Upper lobe of left lung (tissue), 6 donors: ENCODE data around the gene TRPM5. TPM values are rescaled to one million over a fixed set of nuclear protein-coding genes. Genes with fewer than 3 reads are reported as not detected.

Experiments used
- ATAC-seq, 2 donors: fragments of 200-7000 bp; cut with Tn5 transposase; one replicate each; pipeline ENCODE4 v1.9.1; 2022; ENCODE audit warnings: mild to moderate bottlenecking in 2 of 2, moderate library complexity in 2 of 2; ENCODE audit not compliant: low FRiP score in 2 of 2
- DNase-seq, 2 donors: peaks; one replicate each; pipeline ENCODE4 v3.0.0-alpha.2; 2019 to 2020
- H3K27ac ChIP-seq, 4 donors: fragments of 200-600 bp; sonication (generic); one replicate each; pipeline ENCODE4 v1.5.1; 2016 to 2019
- H3K27me3 ChIP-seq, 4 donors: fragments of 200-600 bp; sonication (generic); one replicate each; pipeline ENCODE4 v1.5.1; 2017 to 2019
- H3K36me3 ChIP-seq, 4 donors: fragments of 200-600 bp; sonication (generic); one replicate each; pipeline ENCODE4 v1.5.1; 2016 to 2019
- H3K4me1 ChIP-seq, 4 donors: fragments of 200-600 bp; sonication (generic); one replicate each; pipeline ENCODE4 v1.5.1; 2018 to 2019
- H3K4me3 ChIP-seq, 4 donors: fragments of 200-600 bp; sonication (generic); one replicate each; pipeline ENCODE4 v1.5.1; 2017 to 2019; ENCODE audit warnings: mild to moderate bottlenecking in 2 of 4, moderate library complexity in 1 of 4
- H3K9me3 ChIP-seq, 4 donors: fragments of 200-600 bp; sonication (generic); one replicate each; pipeline ENCODE4 v1.5.1; 2018 to 2019
- EP300 ChIP-seq, 4 donors: sonication (generic); formaldehyde crosslinking; IDR thresholded peaks; one replicate each; pipeline ENCODE4 v1.5.1; 2017; ENCODE audit warnings: antibody characterized with exemption in 4 of 4, control low read depth in 2 of 4
- POLR2A ChIP-seq, 4 donors: fragments of 450-650 bp; IDR thresholded peaks; one replicate each; pipeline ENCODE4 v1.5.1; 2016 to 2017; ENCODE audit warnings: antibody characterized with exemption in 4 of 4, mild to moderate bottlenecking in 2 of 4
- POLR2AphosphoS5 ChIP-seq, 2 donors: sonication (generic); formaldehyde crosslinking; IDR thresholded peaks; one replicate each; pipeline ENCODE4 v1.5.1; 2017; ENCODE audit warnings: antibody characterized with exemption in 2 of 2
- WGBS, 2 donors: methylation state at CpG; one replicate each; pipeline ENCODE4 v1.1.5; 2017 to 2018; 5-methylcytosine and 5-hydroxymethylcytosine counted together
- total RNA-seq, 6 donors: library from RNA; depleted of rRNA in 4 of 6; stranded (reverse); fragments of >200 nt in 4 of 6; gene quantifications; one replicate each; pipeline versions ENCODE4 v1.1.0 to v1.2.1, GENCODE V29; 2016 to 2021
- TF ChIP-seq, protein P1 (sequence below), 6 experiments: fragments of 450-650 bp in 4 of 6; fragments of 200-600 bp in 2 of 6; sonication (generic) in 2 of 6; IDR thresholded peaks; one replicate each; pipeline ENCODE4 v1.5.1; 2016 to 2019; ENCODE audit warnings: antibody characterized with exemption in 6 of 6
- donor health status: DM: no; HTN: no; CAD: no; lungs with moderate emphysema.
- donor health status: DM: no; HTN: yes; CAD: no; lungs with severe emphysema.

TRPM5 gene
- total RNA-seq, 6 donors from 2014 or later: not detected

DNA sequence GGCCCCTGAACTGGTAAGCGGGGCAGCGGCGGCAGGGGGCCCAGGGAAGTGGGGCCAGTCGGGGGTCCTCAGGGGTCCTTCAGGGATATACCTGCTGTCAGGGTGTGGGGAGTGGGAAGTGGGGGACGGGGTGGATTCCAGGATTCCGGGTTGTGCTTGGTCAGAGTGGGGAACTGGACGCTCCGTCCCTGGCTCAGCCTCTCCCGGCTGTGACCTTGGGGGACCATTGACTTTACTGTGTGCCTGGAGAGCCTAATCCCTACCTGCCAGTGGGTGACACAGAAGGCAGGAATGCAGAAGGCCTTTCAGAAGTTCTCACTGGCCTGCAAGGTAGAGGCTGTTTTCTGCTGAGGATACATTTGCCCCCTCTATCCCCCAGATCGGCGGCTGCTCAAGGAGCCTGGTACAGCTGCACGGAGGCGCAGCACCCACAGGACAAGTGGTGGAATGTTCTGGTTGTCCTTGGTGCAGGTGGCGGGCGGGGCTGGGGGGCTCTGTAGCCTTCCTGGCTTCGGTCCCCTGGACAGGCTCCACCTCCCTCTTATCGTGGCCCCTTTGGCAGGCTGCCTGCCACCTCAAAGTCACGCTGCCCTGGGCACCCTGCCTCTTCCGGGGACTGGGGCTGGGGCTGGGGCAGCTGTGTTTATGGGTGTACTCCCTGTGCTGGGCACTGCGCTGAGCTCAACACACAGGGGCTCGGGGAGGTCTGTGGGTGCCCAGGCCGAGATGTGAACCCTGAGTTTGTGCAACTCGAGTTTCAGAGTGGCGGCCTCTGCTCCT lies 18.9 kb upstream of the TRPM5 start:
- Histone ChIP-seq H3K27me3 (no peaks in the 10 kb centered on the region), H3K4me1 (peaks cover 3 to 48% (median 24%) of the 10 kb centered on the region in 4 donors), H3K36me3 (no peaks in the 10 kb centered on the region), H3K9me3 (no peaks in the 10 kb centered on the region), H3K4me3 (peak overlapping the region in 1 of 4 donors; percentile 6), H3K27ac (peak overlapping the region; percentile 59 to 73 (median 72))
- ATAC-seq (peak; percentile 54 to 83), DNase-seq (peak; percentile 82 to 91)
- TF ChIP-seq POLR2A (IDR thresholded peaks at IDR 0.05) (peak in 2 of 4 donors; percentile 7 to 40), POLR2AphosphoS5 (IDR thresholded peaks at IDR 0.05) (no peak), EP300 (IDR thresholded peaks at IDR 0.05) (peak in 3 of 4 donors; percentile 70 to 98 (median 76))
- 55% methylated on average over 14 of the region's 24 CpGs; no CpG with 5 or more reads in 1 of the 2 donors for WGBS, 2 donors

DNA sequence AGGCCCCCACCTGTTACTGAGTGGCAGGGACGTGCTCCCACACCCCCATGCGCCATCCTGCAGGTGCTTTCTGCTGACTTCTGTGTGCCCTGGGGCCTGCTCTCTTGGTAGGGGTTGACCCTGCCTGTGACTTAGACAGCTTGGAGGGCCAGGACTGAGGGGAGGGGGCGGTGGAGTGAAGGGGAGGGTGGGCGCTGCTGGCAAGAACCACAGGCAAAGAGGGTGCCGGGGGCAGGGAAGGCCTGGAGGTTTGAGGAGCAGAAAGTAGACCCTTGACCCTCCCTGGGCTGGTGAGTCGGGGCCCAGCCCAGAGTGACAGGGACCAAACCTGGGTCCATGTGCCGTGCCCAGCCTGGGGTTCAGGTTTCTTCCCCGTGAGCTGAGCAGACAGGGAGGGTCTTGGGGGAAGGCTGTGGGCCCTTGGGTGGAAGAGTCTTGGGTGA lies 18.2 kb upstream of the TRPM5 start:
- 78 to 87% methylated on average over 6 to 8 of the region's 8 CpGs for WGBS, 2 donors
- H3K27me3 ChIP-seq: no peaks in the 10 kb centered on the region
- DNase-seq (no peak), ATAC-seq (no peak)
- H3K4me3 ChIP-seq: no peak overlapping the region
- TF ChIP-seq POLR2AphosphoS5 (IDR thresholded peaks at IDR 0.05) (no peak), POLR2A (IDR thresholded peaks at IDR 0.05) (no peak), EP300 (IDR thresholded peaks at IDR 0.05) (no peak)
- TF ChIP-seq, protein P1, sequence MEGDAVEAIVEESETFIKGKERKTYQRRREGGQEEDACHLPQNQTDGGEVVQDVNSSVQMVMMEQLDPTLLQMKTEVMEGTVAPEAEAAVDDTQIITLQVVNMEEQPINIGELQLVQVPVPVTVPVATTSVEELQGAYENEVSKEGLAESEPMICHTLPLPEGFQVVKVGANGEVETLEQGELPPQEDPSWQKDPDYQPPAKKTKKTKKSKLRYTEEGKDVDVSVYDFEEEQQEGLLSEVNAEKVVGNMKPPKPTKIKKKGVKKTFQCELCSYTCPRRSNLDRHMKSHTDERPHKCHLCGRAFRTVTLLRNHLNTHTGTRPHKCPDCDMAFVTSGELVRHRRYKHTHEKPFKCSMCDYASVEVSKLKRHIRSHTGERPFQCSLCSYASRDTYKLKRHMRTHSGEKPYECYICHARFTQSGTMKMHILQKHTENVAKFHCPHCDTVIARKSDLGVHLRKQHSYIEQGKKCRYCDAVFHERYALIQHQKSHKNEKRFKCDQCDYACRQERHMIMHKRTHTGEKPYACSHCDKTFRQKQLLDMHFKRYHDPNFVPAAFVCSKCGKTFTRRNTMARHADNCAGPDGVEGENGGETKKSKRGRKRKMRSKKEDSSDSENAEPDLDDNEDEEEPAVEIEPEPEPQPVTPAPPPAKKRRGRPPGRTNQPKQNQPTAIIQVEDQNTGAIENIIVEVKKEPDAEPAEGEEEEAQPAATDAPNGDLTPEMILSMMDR (IDR thresholded peaks at IDR 0.05): no peak
- H3K27ac ChIP-seq: peak overlapping the region; percentile 59 to 73 (median 72)
- H3K9me3 ChIP-seq: no peaks in the 10 kb centered on the region
- no peaks in the 10 kb centered on the region for H3K36me3 ChIP-seq
- H3K4me1 ChIP-seq: peaks cover 3 to 48% (median 22%) of the 10 kb centered on the region in 4 donors

DNA sequence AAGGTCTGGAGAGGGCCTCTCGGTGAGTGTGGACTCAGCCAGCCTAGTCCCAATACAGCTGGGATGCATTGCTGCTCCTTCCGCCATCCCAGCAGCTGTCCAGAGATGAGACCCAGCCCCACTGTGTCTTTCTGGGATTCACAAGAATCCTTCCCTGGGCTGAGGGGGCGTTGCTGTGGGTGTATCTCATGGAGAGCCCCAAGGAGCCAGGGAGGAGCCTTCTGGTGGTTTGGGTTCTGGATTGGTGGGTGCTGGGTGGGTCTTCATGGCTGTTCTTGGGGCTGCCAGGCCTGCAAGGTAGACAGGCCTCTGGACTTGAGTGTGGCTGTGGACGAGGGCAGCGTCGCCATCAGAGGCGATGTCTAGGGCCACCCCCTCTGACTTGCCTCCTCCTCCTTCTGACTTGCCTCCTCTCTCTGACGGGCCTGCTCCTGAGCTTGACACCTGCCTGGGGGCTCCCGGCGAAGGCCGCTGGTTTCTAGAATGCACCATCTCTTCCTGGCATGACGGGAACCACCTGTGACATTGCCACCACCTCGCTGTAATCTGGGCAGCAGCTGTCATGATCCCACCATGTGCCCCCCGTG lies 17.7 kb upstream of the TRPM5 start:
- Histone ChIP-seq H3K4me3 (no peak overlapping the region), H3K27ac (peak overlapping the region in 3 of 4 donors; percentile 59 to 72 (median 71)), H3K4me1 (peaks cover 1 to 48% (median 19%) of the 10 kb centered on the region in 4 donors), H3K36me3 (no peaks in the 10 kb centered on the region), H3K9me3 (no peaks in the 10 kb centered on the region), H3K27me3 (no peaks in the 10 kb centered on the region)
- ATAC-seq (no peak), DNase-seq (no peak)
- WGBS, 2 donors: 83 to 93% methylated on average over 1 to 14 of the region's 14 CpGs
- TF ChIP-seq, protein P1 (IDR thresholded peaks at IDR 0.05): no peak
- TF ChIP-seq POLR2A (IDR thresholded peaks at IDR 0.05) (no peak), POLR2AphosphoS5 (IDR thresholded peaks at IDR 0.05) (no peak), EP300 (IDR thresholded peaks at IDR 0.05) (no peak)

DNA sequence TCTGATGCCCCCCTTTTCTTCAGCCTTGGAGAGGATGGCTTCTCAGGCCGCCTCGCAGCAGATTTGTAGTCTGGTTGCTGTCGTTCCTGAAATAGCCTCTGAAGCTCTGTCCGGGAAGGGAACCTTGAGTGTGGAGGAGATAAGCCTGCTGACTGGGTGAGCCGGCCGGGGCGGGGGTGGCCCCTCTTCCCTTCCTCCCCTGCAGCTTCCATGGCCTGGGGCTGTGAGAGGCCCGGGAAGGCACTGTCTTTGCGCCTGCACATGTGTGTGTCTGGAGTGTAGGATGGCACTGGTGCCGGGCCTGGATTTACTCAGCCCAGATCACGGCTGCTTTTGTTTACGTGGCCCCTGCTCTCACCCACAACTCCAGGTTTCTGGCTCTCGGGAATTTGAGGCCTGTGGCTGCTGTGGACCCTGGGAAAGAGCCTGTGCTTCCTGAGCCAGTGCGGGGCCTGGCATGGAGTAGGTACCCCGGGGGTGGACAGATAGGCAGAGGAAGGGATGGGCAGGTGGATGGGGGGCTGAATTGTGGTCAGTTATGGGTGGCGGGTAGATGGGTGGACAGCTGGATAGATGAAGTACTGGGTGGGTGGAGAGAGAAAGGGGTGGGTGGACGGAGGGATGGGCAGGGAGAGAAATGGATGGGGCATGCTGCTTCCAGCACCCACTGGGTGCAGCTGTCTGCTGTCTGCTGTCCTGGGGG lies 17.1 kb upstream of the TRPM5 start:
- Histone ChIP-seq H3K4me3 (no peak overlapping the region), H3K4me1 (peaks cover 0 to 42% (median 16%) of the 10 kb centered on the region in 4 donors), H3K27ac (peak overlapping the region in 1 of 4 donors; percentile 40), H3K9me3 (no peaks in the 10 kb centered on the region), H3K36me3 (no peaks in the 10 kb centered on the region), H3K27me3 (no peaks in the 10 kb centered on the region)
- peak in 1 of 2 donors; percentile 59 for DNase-seq
- ATAC-seq: no peak
- TF ChIP-seq, protein P1 (IDR thresholded peaks at IDR 0.05): no peak
- TF ChIP-seq POLR2AphosphoS5 (IDR thresholded peaks at IDR 0.05) (no peak), EP300 (IDR thresholded peaks at IDR 0.05) (no peak), POLR2A (IDR thresholded peaks at IDR 0.05) (no peak)
- WGBS, 2 donors: 80 to 87% methylated on average over 16 to 17 of the region's 17 CpGs
